Fibroblast of lung (primary cell): ENCODE results near the gene CTLA4. TPM values are rescaled to one million over a fixed set of nuclear protein-coding genes. Genes with fewer than 3 reads are reported as not detected.

Experiments
- DNase-seq, 2 donors: peaks; one replicate each; pipeline versions ENCODE4 v3.0.0 to v3.0.0-alpha.2; 2010; ENCODE audit warnings: low read depth in 2 of 2
- H2AFZ ChIP-seq: 2 replicates; pipeline ENCODE4 v1.5.1; 2012; ENCODE audit warnings: low read length, control low read depth, inconsistent platforms
- H3K27ac ChIP-seq: 2 replicates; pipeline ENCODE4 v1.5.1; 2011; ENCODE audit warnings: low read length, control low read depth; ENCODE audit not compliant: insufficient read depth
- H3K27me3 ChIP-seq: 2 replicates; pipeline ENCODE4 v1.5.1; 2011; ENCODE audit warnings: mild to moderate bottlenecking, low read length; ENCODE audit not compliant: control insufficient read depth, insufficient read depth
- H3K36me3 ChIP-seq: 2 replicates; pipeline ENCODE4 v1.5.1; 2011; ENCODE audit warnings: low read length; ENCODE audit not compliant: control insufficient read depth, insufficient read depth
- H3K4me1 ChIP-seq: 2 replicates; pipeline ENCODE4 v1.5.1; 2011; ENCODE audit warnings: low read length; ENCODE audit not compliant: control insufficient read depth, insufficient read depth; ENCODE audit errors: extremely low read depth
- H3K4me2 ChIP-seq: 2 replicates; pipeline ENCODE4 v1.5.1; 2011; ENCODE audit warnings: low read length, control low read depth; ENCODE audit not compliant: insufficient read depth; ENCODE audit errors: extremely low read depth
- H3K4me3 ChIP-seq, 4 experiments: fragments of 200-600 bp in 1 of 4; sonication (generic) in 1 of 4; replicated peaks in 1 of 4; 2 replicates each; pipeline ENCODE4 v1.5.1; 2011 to 2016; ENCODE audit warnings: low read length in 4 of 4, low read depth in 3 of 4, mild to moderate bottlenecking in 3 of 4, control low read depth in 2 of 4, inconsistent platforms in 1 of 4, mixed read lengths in 1 of 4; ENCODE audit not compliant: insufficient read depth in 1 of 4; ENCODE audit errors: control extremely low read depth in 1 of 4
- H3K79me2 ChIP-seq: 2 replicates; pipeline ENCODE4 v1.5.1; 2012; ENCODE audit warnings: mild to moderate bottlenecking, low read length, inconsistent platforms; ENCODE audit not compliant: control insufficient read depth, insufficient read depth
- H3K9ac ChIP-seq: 2 replicates; pipeline ENCODE4 v1.5.1; 2011; ENCODE audit warnings: mild to moderate bottlenecking, low read length, control low read depth; ENCODE audit not compliant: insufficient read depth
- H3K9me3 ChIP-seq: 2 replicates; pipeline ENCODE4 v1.5.1; 2012; ENCODE audit warnings: low read depth, low read length; ENCODE audit not compliant: control insufficient read depth, insufficient read depth
- H4K20me1 ChIP-seq: 2 replicates; pipeline ENCODE4 v1.5.1; 2011; ENCODE audit warnings: low read length; ENCODE audit not compliant: control insufficient read depth, insufficient read depth; ENCODE audit errors: extremely low read depth
- CTCF ChIP-seq, 2 donors: IDR thresholded peaks in 1 of 2; conservative IDR thresholded peaks in 1 of 2; 1 replicate in 1 of 2; 2 replicates in 1 of 2; pipeline ENCODE4 v1.5.1; 2011 to 2012; ENCODE audit warnings: low read length in 2 of 2, control low read depth in 1 of 2, inconsistent platforms in 1 of 2, low read depth in 1 of 2, mild to moderate bottlenecking in 1 of 2
- EZH2 ChIP-seq: IDR thresholded peaks from 2 replicates; pipeline ENCODE4 v1.5.1; 2012; ENCODE audit warnings: low read length, control low read depth, mild to moderate bottlenecking; ENCODE audit errors: missing control alignments
- polyA plus RNA-seq, 2 donors: library from polyadenylated mRNA; depleted of rRNA in 1 of 2; stranded (reverse) in 1 of 2; unstranded in 1 of 2; fragments of >200 nt; gene quantifications; 2 replicates each; pipeline ENCODE4 v1.2.1, GENCODE V29; 2011 to 2012; ENCODE audit warnings: missing spikeins in 1 of 2
- total RNA-seq: library from RNA; depleted of rRNA; stranded (reverse); fragments of >200 nt; gene quantifications from 2 replicates; pipeline ENCODE4 v1.2.1, GENCODE V29; 2014

CTLA4 gene
- total and polyA plus RNA-seq, 2 donors (not counting 1 experiment from before 2014, with no cell fraction given) = not detected

GRCh38 chr2:203861197-203861596, 6.4 kb upstream of the CTLA4 start:
- Histone ChIP-seq H3K27ac (no peak overlapping the region), H2AFZ (no peak overlapping the region), H3K4me1 (no peaks in the 10 kb centered on the region), H3K36me3 (no peaks in the 10 kb centered on the region), H3K27me3 (no peaks in the 10 kb centered on the region), H4K20me1 (no peaks in the 10 kb centered on the region), H3K4me3 (no peak overlapping the region), H3K4me2 (no peak overlapping the region), H3K79me2 (no peaks in the 10 kb centered on the region), H3K9me3 (no peaks in the 10 kb centered on the region), H3K9ac (no peak overlapping the region)
- TF ChIP-seq CTCF (conservative IDR thresholded peaks at IDR 0.05 in 1 of 2, IDR thresholded peaks at IDR 0.05 in 1 of 2; ENCODE audit: low read depth in 1 of 2, low read length in 2 of 2) = no peak
- TF ChIP-seq EZH2 = no peak
- no peak for DNase-seq

- Histone ChIP-seq H3K9ac (no peak overlapping the region), H3K36me3 (no peaks in the 10 kb centered on the region), H3K4me3 (no peak overlapping the region), H3K4me1 (no peaks in the 10 kb centered on the region), H3K27ac (no peak overlapping the region), H3K9me3 (no peaks in the 10 kb centered on the region), H4K20me1 (no peaks in the 10 kb centered on the region), H3K27me3 (peaks cover 2% of the 10 kb centered on the region), H3K4me2 (no peak overlapping the region), H2AFZ (no peak overlapping the region), H3K79me2 (no peaks in the 10 kb centered on the region)
- no peak for DNase-seq
- no peak for TF ChIP-seq CTCF (conservative IDR thresholded peaks at IDR 0.05 in 1 of 2, IDR thresholded peaks at IDR 0.05 in 1 of 2; ENCODE audit: low read depth in 1 of 2, low read length in 2 of 2)
- no peak for TF ChIP-seq EZH2
These were observed 6.0 kb upstream of the CTLA4 start for GRCh38 chr2:203861607-203862006.

- no peak for TF ChIP-seq EZH2
- no peak for TF ChIP-seq CTCF (conservative IDR thresholded peaks at IDR 0.05 in 1 of 2, IDR thresholded peaks at IDR 0.05 in 1 of 2; ENCODE audit: low read depth in 1 of 2, low read length in 2 of 2)
- no peak overlapping the region for H3K9ac ChIP-seq
- peaks cover 9% of the 10 kb centered on the region for H3K27me3 ChIP-seq
- no peaks in the 10 kb centered on the region for H3K9me3 ChIP-seq
- H4K20me1 ChIP-seq = no peaks in the 10 kb centered on the region
- no peak overlapping the region for H3K4me2 ChIP-seq
- H3K79me2 ChIP-seq = no peaks in the 10 kb centered on the region
- DNase-seq = no peak
- H3K27ac ChIP-seq = no peak overlapping the region
- no peaks in the 10 kb centered on the region for H3K36me3 ChIP-seq
- H3K4me3 ChIP-seq = no peak overlapping the region
- H2AFZ ChIP-seq = no peak overlapping the region
- H3K4me1 ChIP-seq = no peaks in the 10 kb centered on the region
These were observed 1.9 kb downstream of the CTLA4 start for GRCh38 chr2:203869223-203870042.
